T-helper 1 cell treated with Interleukin-12 subunit alpha and Interleukin-12 subunit beta and Interleukin-4 antibody, amounts not matched to agents 30 ng/mL and 1 ng/mL, for 36 hours (primary cell): ENCODE data around the gene CGNL1. TPM values are rescaled to one million over a fixed set of nuclear protein-coding genes. Genes with fewer than 3 reads are reported as not detected.

ENCODE experiments used
- intact Hi-C: fragments of 100-400 bp; cut with micrococcal nuclease; formaldehyde crosslinking; loops from one replicate; pipeline ENCODE4 v1.15.1; 2024
- total RNA-seq: library from RNA; stranded (reverse); gene quantifications from 2 replicates; pipeline ENCODE4 v1.2.3, GENCODE V29; 2022

Gene CGNL1
- not detected in 2 replicates for total RNA-seq

DNA sequence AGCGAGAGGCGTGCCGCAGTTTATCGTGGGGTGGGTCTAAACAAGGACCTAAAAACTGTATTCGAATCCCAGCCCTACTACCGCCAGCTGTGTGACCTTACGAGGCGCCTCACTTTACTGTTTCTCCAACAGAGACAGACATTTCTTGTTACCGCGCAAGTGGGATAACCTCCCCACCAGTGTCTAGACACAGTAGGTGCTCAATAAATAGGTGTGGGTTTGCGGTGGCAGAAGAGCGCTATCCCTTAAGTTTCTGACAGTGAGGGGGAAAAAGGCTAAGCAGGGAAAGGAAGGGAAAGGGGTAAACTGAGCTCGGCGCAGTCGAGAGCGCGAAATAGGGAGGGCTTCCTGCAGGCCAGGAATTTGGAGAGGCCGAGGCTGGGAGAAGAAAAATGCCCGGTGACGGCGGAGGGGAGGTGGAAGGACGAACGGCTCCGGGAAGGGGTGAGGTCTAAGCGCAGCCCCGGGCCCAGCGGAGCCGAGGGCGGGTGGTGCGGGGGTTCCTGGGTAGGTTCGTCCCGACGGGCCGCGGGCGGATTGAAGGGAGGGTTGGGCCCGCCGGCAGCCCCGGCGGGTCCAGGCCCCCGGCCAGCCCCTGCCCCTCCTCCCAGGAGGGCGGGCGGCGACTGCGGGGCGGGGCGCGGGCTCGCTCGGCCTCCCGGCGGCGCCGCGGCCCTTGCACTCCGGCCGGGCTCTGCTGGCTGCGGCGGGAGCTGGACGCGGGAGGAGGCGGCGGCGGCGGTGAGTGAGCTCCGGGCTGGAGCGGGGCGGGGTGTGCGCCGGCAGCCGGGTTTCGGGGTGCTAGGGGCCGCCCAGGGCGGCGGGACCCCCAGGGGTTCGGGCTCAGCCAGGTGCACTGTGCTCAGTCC lies at the start of gene CGNL1:
Gene CGNL1, plus strand, starts transcription at position 679 of the 869 bp plus-strand sequence. CDS start 61,495 bp downstream, outside the sequence.
- intact Hi-C loops, result no loop called here

- intact Hi-C loops, result no loop called here
Observed at GRCh38 chr15:57327985-57328471, 48.3 kb upstream of the CGNL1 start.

DNA sequence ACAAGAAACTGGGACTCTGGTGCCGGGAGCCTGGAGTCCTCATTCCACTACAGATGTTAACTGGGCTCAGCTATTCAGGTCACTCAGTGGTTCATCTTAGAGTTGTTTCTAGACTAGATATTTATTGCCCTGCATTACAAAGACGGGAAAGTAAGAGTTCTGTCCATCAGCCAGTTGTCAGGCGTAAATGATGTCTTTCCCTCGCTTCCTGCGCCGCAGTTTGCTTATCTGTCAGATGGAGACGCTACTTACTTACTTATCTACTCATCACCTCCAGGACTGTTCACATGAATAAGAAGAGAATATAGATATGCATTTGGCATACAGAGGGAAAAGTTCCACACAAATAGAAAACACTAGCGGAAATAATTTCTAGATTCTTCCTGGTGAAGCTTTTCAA lies 47.8 kb upstream of the CGNL1 start:
- intact Hi-C loops, result no loop called here

DNA sequence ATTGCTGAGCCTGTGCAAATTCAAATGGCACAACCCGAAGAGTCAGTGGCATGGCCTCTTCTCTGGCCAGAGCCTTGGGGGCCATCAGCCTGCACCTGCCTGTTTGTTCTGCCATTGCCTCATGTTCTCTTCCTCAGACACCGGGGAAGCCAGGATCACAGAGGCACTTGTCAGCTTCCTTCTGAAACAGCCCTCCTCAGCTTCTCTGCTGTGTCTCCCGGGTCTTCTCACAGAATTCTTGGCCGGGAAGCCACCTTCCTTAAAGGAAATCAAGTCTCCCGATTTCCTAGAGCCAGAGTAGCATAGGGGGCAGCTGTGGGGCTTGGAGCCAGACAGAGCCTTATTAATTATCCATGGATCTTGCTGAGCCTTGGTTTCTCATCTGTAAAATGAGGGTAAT lies 47.4 kb upstream of the CGNL1 start:
- intact Hi-C loops, result no loop called here

- intact Hi-C loops, result no loop called here
Observed at GRCh38 chr15:57329582-57330367, 46.5 kb upstream of the CGNL1 start.

- intact Hi-C loops, result no loop called here
Observed at GRCh38 chr15:57330619-57331340, 45.5 kb upstream of the CGNL1 start.

DNA sequence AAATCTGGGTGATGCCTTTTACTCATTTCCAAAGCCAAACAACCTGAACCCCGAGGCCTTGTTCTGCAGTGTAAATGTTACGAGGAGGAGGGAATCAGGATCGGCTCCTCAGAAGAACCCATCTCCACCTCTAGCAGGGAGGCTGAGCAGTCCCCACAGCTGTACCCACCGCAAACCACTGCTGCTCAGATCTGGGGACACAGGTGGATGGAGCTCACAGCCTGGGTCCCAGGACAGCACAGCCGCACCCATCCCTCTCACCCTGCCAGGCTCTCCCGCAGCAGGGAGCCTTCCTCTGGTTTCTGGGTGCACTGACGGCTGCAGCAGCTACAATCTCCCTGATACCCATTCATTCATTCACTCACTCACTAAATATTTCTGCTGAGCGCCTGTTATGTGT lies 44.0 kb upstream of the CGNL1 start:
- intact Hi-C loops, result no loop called here

- intact Hi-C loops, result no loop called here
Observed at GRCh38 chr15:57333487-57333886, 42.8 kb upstream of the CGNL1 start.

DNA sequence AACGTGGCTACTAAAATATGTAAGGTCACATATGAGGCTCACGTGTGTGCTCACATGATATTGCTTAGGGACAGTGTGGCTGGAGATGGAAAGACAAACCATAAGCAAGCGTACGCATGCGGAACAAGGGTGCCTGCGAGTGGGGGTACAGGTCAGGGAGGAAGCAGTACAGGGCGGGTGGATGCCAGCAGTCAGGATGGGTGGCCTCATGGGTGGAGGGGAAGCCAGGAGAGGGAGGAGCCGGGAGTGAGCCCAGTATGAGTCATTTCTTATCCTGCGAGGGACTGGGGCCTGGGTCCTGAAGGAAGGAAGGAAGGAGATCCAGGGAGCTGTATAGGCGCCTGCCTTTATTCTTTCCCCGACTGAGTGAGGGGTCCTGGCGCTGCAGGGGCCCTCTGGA lies 42.0 kb upstream of the CGNL1 start:
- intact Hi-C loops, result no loop called here

GRCh38 chr15:57335293-57335715 lies 41.0 kb upstream of the CGNL1 start:
- intact Hi-C loops, result no loop called here

GRCh38 chr15:57335719-57336118 lies 40.6 kb upstream of the CGNL1 start:
- intact Hi-C loops, result no loop called here

- intact Hi-C loops, result no loop called here
Observed at GRCh38 chr15:57337868-57338411, 38.4 kb upstream of the CGNL1 start.

GRCh38 chr15:57339321-57339720 lies 37.0 kb upstream of the CGNL1 start:
- intact Hi-C loops, result no loop called here

- intact Hi-C loops, result loop anchor here (1.0 kb wide), 1 partner anchor 202 kb away; no protein-coding TSS in a partner anchor
Observed at GRCh38 chr15:57340682-57341259, 35.5 kb upstream of the CGNL1 start.

DNA sequence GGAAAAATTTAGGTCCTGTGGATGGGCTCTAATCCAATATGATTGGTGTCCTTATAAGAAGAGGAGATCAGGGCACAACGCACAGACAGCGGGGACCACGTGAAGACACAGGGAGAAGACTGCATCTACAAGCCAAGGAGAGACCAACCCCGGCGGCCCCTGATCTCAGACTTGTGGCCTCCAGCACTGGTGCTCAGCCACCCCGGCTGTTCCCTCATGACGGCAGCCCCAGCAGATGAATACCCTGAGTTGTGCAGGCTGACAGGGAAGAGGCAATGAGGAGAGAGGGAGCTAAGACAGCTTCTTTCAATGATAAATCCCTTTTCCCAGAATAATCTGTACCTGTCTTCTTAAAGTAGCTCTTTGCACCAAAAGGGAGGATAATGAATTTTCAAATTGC lies 33.3 kb upstream of the CGNL1 start:
- intact Hi-C loops, result no loop called here

GRCh38 chr15:57343498-57343897 lies 32.8 kb upstream of the CGNL1 start:
- intact Hi-C loops, result no loop called here

GRCh38 chr15:57344282-57344681 lies 32.0 kb upstream of the CGNL1 start:
- intact Hi-C loops, result no loop called here

- intact Hi-C loops, result no loop called here
Observed at GRCh38 chr15:57345584-57345983, 30.7 kb upstream of the CGNL1 start.

- intact Hi-C loops, result no loop called here
Observed at GRCh38 chr15:57348081-57348480, 28.2 kb upstream of the CGNL1 start.

DNA sequence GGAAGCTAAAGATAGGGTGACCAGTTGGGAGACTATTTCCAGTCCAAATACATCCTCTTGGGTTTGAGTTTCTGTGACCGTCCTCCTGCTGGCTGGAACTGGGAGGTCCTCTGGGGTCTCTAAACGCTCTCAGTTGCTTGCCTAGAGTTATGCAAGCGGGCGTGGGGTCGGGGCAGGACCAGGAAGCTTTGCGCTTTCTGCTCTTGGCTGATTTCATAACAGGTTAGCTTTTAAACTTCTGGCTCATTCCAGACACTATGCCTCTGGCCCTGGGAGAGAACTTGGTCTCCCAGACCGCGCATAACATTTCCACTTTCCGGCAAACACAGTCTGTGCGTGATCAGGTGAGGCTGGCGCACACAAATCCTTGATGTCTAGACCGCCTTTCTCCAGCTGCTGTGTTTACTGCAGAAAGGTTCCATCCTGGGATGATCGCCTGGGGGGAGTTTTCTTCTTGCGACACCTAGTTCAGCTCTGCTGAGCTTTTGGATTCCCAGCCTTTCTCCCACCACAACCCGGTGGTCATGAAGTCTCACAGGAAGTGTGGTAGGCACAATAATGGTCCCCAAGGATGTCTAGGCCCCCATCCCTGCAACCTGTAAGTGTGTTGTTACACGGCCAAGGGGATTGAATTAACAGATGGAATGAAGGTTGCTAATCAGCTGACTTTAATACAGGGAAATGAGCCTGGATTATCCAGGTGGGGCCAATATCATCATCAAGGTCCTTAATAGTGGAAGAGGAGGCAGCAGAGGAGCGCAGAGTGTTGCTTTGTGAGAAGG lies 23.6 kb upstream of the CGNL1 start:
- intact Hi-C loops, result no loop called here
